Muscle layer of duodenum (tissue), 2 donors: ENCODE data around the gene SLC7A11.

Experiments used
- H3K27ac ChIP-seq: one replicate; pipeline ENCODE4 v1.7.0; 2013; ENCODE audit warnings: mild to moderate bottlenecking, low read length
- H3K27me3 ChIP-seq: one replicate; pipeline ENCODE4 v1.7.0; 2013; ENCODE audit warnings: low read depth, mild to moderate bottlenecking, control low read depth, low read length
- H3K36me3 ChIP-seq, 2 donors: one replicate each; pipeline ENCODE4 v1.7.0; 2013; ENCODE audit warnings: low read length in 2 of 2, control low read depth in 1 of 2, mild to moderate bottlenecking in 1 of 2; ENCODE audit not compliant: insufficient read depth in 2 of 2, control insufficient read depth in 1 of 2
- H3K4me1 ChIP-seq, 2 donors: one replicate each; pipeline ENCODE4 v1.7.0; 2013; ENCODE audit warnings: low read length in 2 of 2, mild to moderate bottlenecking in 2 of 2, control low read depth in 1 of 2, moderate library complexity in 1 of 2; ENCODE audit not compliant: insufficient read depth in 2 of 2, control insufficient read depth in 1 of 2
- H3K4me3 ChIP-seq, 2 donors: one replicate each; pipeline ENCODE4 v1.7.0; 2013; ENCODE audit warnings: low read length in 2 of 2, low read depth in 1 of 2, mild to moderate bottlenecking in 1 of 2
- H3K9me3 ChIP-seq, 2 donors: one replicate each; pipeline ENCODE4 v1.7.0; 2013; ENCODE audit warnings: low read length in 2 of 2, control low read depth in 1 of 2, mild to moderate bottlenecking in 1 of 2; ENCODE audit not compliant: control insufficient read depth in 1 of 2
- donor health status: healthy.

The SLC7A11 gene

DNA sequence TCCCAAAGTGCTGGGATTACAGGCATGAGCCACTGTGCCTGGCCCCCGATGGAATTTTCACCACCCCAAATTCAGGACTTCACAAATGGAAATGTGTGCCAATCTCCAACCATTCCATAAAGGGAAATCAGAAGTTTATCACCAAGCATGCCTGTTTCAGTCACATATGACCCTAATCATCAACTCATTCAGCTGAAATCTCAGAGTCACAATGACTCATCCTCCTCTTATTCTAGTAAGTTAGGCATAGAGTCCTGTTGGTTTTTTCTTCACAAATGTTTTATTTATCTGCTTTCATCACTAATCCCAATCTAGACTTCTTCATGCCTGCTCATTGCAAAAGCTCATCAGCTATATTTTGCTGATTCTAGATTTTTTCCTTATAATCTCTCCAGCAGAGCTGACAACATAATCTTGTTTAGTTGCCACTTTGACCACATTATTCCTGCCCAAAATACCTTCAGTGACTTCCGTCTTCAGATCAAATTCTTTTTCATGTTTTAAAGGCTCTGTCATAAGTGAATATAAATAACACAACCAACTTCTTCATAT is 83.3 kb downstream of the SLC7A11 start:
- H3K4me3 ChIP-seq: no peak overlapping the region
- no peaks in the 10 kb centered on the region for H3K27me3 ChIP-seq
- no peaks in the 10 kb centered on the region for H3K9me3 ChIP-seq
- H3K36me3 ChIP-seq: no peaks in the 10 kb centered on the region
- no peak overlapping the region for H3K27ac ChIP-seq
- H3K4me1 ChIP-seq: no peaks in the 10 kb centered on the region

DNA sequence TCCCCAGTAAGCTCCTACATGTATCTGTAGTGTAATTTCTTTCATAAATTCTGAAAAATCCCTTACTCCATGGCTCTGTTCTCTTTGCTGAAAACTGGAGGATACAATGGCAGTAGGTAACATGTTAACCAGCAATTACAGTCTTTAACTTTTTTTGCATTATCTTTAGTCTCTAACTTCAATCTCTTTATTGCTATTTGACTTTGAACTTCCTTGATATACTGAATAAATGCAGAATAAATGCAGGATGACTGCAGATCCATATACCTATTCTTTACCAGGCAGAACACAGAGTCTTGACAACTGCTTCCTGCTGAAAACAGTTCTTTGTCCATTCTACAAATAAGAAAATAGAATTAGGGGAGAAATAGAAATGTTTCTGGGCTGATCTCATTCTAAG is 101.3 kb downstream of the SLC7A11 start:
- Histone ChIP-seq H3K9me3 (no peaks in the 10 kb centered on the region), H3K27me3 (no peaks in the 10 kb centered on the region), H3K36me3 (no peaks in the 10 kb centered on the region), H3K4me1 (no peaks in the 10 kb centered on the region), H3K27ac (no peak overlapping the region), H3K4me3 (no peak overlapping the region)

DNA sequence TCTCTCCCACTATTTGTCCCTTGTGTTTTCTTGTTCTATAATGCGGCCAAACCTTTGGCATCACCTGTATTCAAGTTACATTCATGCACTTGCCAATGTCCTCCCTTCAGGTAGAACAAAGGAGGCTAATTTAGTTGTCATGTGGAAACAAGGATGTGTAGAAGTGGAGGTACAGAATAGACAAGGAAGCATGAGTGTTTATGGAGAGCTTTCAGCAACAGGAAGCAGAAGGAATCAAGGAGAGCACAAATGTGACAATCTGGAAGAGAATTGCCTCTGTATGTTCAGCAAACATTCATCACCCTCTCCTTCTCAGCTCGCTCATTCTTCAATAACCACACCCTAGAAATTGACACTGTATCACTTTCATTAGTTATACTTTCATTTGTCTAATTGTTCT is 103.4 kb downstream of the SLC7A11 start:
- Histone ChIP-seq H3K27me3 (no peaks in the 10 kb centered on the region), H3K9me3 (peaks cover 0 to 2% of the 10 kb centered on the region in 2 donors), H3K36me3 (no peaks in the 10 kb centered on the region), H3K4me1 (no peaks in the 10 kb centered on the region), H3K27ac (no peak overlapping the region), H3K4me3 (no peak overlapping the region)

DNA sequence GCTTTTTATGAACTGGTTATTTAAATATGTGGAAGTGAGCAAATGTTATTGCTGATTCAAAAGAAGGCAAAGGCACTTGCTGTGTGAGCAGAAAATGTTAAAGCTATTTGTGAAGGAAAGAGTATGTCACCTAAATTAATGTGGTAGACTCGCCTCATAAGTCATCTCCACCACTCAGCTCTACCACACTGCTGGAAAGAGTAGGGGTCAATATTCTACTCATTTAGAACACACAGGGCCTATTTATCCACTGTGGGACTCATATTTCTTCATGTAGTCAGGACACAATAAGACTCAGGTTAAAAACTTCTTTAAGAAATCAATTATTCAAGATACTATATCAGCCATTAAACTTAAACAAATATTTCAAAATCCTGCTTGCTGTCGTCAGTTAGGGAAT is 106.5 kb downstream of the SLC7A11 start:
- no peaks in the 10 kb centered on the region for H3K27me3 ChIP-seq
- H3K27ac ChIP-seq: no peak overlapping the region
- no peak overlapping the region for H3K4me3 ChIP-seq
- H3K36me3 ChIP-seq: no peaks in the 10 kb centered on the region
- H3K9me3 ChIP-seq: peaks cover 0 to 18% of the 10 kb centered on the region in 2 donors
- no peaks in the 10 kb centered on the region for H3K4me1 ChIP-seq

DNA sequence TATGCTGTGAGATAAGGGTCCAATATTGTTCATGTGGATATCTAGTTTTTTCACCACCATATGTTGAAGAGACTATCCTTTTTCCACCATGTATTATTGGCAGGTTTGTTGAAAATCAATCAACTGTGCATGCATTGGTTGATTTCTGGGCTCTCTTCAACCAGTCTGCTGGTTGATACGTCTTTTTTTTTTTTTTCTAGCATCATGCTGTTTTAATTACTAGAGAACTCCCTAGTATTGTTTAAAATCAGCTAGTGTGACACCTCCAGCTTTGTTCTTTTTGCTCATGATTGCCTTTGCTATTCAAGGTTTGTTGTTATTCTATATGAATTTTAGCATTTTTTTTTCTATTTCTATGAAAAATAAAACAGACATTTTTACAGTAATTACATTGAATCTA is 123.9 kb downstream of the SLC7A11 start:
- Histone ChIP-seq H3K4me1 (no peaks in the 10 kb centered on the region), H3K27ac (no peak overlapping the region), H3K9me3 (no peaks in the 10 kb centered on the region)

DNA sequence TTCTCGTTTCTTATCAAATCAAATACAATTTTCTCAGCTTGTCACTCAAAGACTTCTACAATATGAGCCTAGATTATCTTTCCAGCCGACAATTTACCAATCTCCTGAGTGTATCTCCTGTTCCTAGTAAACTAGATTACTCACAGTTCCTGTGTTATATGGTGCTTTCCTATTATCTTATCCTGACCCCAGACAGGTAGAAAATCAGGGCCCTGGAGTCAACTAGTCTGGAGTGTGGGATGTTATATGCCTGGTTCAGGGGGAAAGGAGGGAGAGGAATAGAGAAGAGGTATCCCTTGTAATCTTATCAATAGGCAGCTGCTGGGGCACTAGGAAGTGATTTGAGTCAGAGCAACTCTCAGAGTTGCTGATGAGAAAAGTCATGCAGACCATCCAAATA is 127.1 kb downstream of the SLC7A11 start:
- H3K4me1 ChIP-seq: no peaks in the 10 kb centered on the region
- H3K27ac ChIP-seq: no peak overlapping the region
- no peaks in the 10 kb centered on the region for H3K36me3 ChIP-seq
- no peaks in the 10 kb centered on the region for H3K9me3 ChIP-seq
- H3K27me3 ChIP-seq: no peaks in the 10 kb centered on the region
- H3K4me3 ChIP-seq: no peak overlapping the region

More for the DNA sequence above, 123.9 kb downstream of the SLC7A11 start:
- Histone ChIP-seq H3K36me3 (no peaks in the 10 kb centered on the region), H3K4me3 (no peak overlapping the region), H3K27me3 (no peaks in the 10 kb centered on the region)

DNA sequence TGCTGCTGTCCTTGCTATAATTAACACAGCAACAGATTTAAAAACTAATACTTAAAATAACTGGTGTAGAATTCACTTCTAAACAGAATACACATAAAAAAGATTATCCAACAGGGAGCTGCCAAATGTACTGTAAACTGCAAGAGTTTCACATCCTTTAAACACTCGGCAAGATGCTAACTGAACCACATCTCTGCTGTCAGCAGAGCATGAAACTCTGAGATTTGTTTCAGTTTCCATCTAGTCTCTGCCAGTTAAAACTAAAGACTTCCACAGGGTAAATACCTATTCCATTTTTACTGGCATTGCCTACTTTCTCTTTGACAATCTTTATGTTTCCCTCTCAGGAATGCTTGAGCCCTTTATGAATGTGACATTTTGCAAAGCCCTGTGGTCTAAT is 127.7 kb downstream of the SLC7A11 start:
- Histone ChIP-seq H3K4me1 (no peaks in the 10 kb centered on the region), H3K27ac (no peak overlapping the region), H3K27me3 (no peaks in the 10 kb centered on the region), H3K4me3 (no peak overlapping the region), H3K9me3 (no peaks in the 10 kb centered on the region), H3K36me3 (no peaks in the 10 kb centered on the region)
